SK-N-SH (cell line): ENCODE data around the gene ACVR2B. TPM values are rescaled to one million over a fixed set of nuclear protein-coding genes. Genes with fewer than 3 reads are reported as not detected.

Experiments used
- CTCF ChIA-PET: fragments of 300-600, 350-600 bp; formaldehyde crosslinking; extraction: SDS; loops from one replicate; lab custom pipeline; 2021; lab: Yijun Ruan, JAX
- POLR2A ChIA-PET: fragments of 350-600 bp; sonication (Branson Sonifier 250); formaldehyde crosslinking; extraction: SDS; loops from one replicate; lab custom pipeline; 2020; ENCODE audit warnings: antibody characterized with exemption, inconsistent platforms; lab: Yijun Ruan, JAX
- DNase-seq: peaks from one replicate; pipeline ENCODE4 v3.0.0; 2012
- H2AFZ ChIP-seq: fragments of 200-600 bp; sonication (generic); 2 replicates; pipeline ENCODE4 v1.8.1; 2016; ENCODE audit warnings: antibody characterized with exemption, mild to moderate bottlenecking, low read depth
- H3F3A ChIP-seq: fragments of 200-600 bp; sonication (generic); replicated peaks from 2 replicates; pipeline ENCODE3; 2016; ENCODE audit warnings: antibody characterized with exemption, mild to moderate bottlenecking; ENCODE audit not compliant: insufficient read depth
- H3K27ac ChIP-seq, 2 experiments: fragments of 200-500 bp in 1 of 2; fragments of 200-600 bp in 1 of 2; sonication (Bioruptor generic) in 1 of 2; sonication (generic), shearing (Covaris generic) in 1 of 2; 2 replicates each; pipeline versions ENCODE4 v1.5.1 to v1.6.1; 2014 to 2016; ENCODE audit warnings: low read depth in 2 of 2, inconsistent platforms in 1 of 2, low read length in 1 of 2, mild to moderate bottlenecking in 1 of 2, mixed read lengths in 1 of 2
- H3K27me3 ChIP-seq: fragments of 200-600 bp; sonication (generic), shearing (Covaris generic); 2 replicates; pipeline ENCODE4 v1.6.1; 2016; ENCODE audit warnings: mixed run types; ENCODE audit not compliant: insufficient read depth
- H3K36me3 ChIP-seq, 2 experiments: fragments of 200-500 bp in 1 of 2; fragments of 200-600 bp in 1 of 2; sonication (Bioruptor generic) in 1 of 2; sonication (generic) in 1 of 2; replicated peaks in 1 of 2; 2 replicates each; pipeline versions ENCODE3 to v1.5.1; 2014 to 2016; ENCODE audit warnings: low read length in 1 of 2, mild to moderate bottlenecking in 1 of 2; ENCODE audit not compliant: insufficient read depth in 2 of 2, control insufficient read depth in 1 of 2
- H3K4me1 ChIP-seq, 2 experiments: fragments of 200-500 bp in 1 of 2; fragments of 200-600 bp in 1 of 2; sonication (Bioruptor generic) in 1 of 2; sonication (generic), shearing (Covaris generic) in 1 of 2; 2 replicates each; pipeline versions ENCODE4 v1.5.1 to v1.6.1; 2014 to 2016; ENCODE audit warnings: low read depth in 1 of 2, low read length in 1 of 2, mixed run types in 1 of 2; ENCODE audit not compliant: insufficient read depth in 2 of 2, control insufficient read depth in 1 of 2
- H3K4me2 ChIP-seq: fragments of 200-600 bp; sonication (generic), shearing (Covaris generic); 2 replicates; pipeline ENCODE4 v1.6.1; 2017; ENCODE audit warnings: mixed run types
- H3K4me3 ChIP-seq, 2 experiments: fragments of 200-500 bp in 1 of 2; fragments of 200-600 bp in 1 of 2; sonication (Bioruptor generic) in 1 of 2; sonication (generic), shearing (Covaris generic) in 1 of 2; 2 replicates each; pipeline versions ENCODE4 v1.5.1 to v1.8.1; 2014 to 2016; ENCODE audit warnings: low read depth in 2 of 2, inconsistent platforms in 1 of 2, low read length in 1 of 2, mild to moderate bottlenecking in 1 of 2, mixed read lengths in 1 of 2, moderate library complexity in 1 of 2
- H3K79me2 ChIP-seq: fragments of 200-600 bp; sonication (generic); 2 replicates; pipeline ENCODE4 v1.8.1; 2017; ENCODE audit warnings: mild to moderate bottlenecking; ENCODE audit not compliant: insufficient read depth
- H3K9ac ChIP-seq: fragments of 200-600 bp; sonication (generic); 2 replicates; pipeline ENCODE4 v1.6.1; 2017; ENCODE audit warnings: mixed run types
- H3K9me2 ChIP-seq: fragments of 200-600 bp; sonication (generic); 2 replicates; pipeline ENCODE4 v1.6.1; 2017; ENCODE audit warnings: mixed run types
- H3K9me3 ChIP-seq: fragments of 200-600 bp; sonication (generic); 2 replicates; pipeline ENCODE4 v1.6.1; 2017; ENCODE audit warnings: mixed run types, mild to moderate bottlenecking, moderate library complexity
- H4K20me1 ChIP-seq: fragments of 200-600 bp; sonication (generic); 2 replicates; pipeline ENCODE4 v1.6.1; 2017; ENCODE audit warnings: mild to moderate bottlenecking, mixed run types; ENCODE audit not compliant: insufficient read depth
- CHD2 ChIP-seq: fragments of 150-350 bp; IDR thresholded peaks from 2 replicates; pipeline ENCODE4 v1.6.1; 2018; ENCODE audit warnings: low read length; ENCODE audit not compliant: partially characterized antibody
- ELF1 ChIP-seq: IDR thresholded peaks from 2 replicates; pipeline ENCODE4 v1.4.0; 2012
- EZH2phosphoT487 ChIP-seq: fragments of 200-600 bp; sonication (generic); IDR thresholded peaks from 2 replicates; pipeline ENCODE4 v1.6.1; 2017; ENCODE audit warnings: low read depth, mixed run types, mild to moderate bottlenecking, antibody characterized with exemption, moderate library complexity, borderline replicate concordance
- FOSL2 ChIP-seq: IDR thresholded peaks from 2 replicates; pipeline ENCODE4 v1.4.0; 2012; ENCODE audit warnings: low read depth, mild to moderate bottlenecking, moderate library complexity, borderline replicate concordance
- FOXM1 ChIP-seq: IDR thresholded peaks from 2 replicates; pipeline ENCODE4 v1.4.0; 2012; ENCODE audit warnings: low read depth, mild to moderate bottlenecking
- GABPA ChIP-seq: IDR thresholded peaks from 2 replicates; pipeline ENCODE4 v1.4.0; 2012; ENCODE audit warnings: low read depth, mild to moderate bottlenecking
- GATA2 ChIP-seq: sonication (generic); formaldehyde crosslinking; IDR thresholded peaks from 2 replicates; pipeline ENCODE4 v1.5.0; 2020; ENCODE audit warnings: mild to moderate bottlenecking, missing genetic modification reagents
- IRF3 ChIP-seq: fragments of 150-350 bp; IDR thresholded peaks from 2 replicates; pipeline ENCODE4 v1.6.1; 2016; ENCODE audit warnings: mild to moderate bottlenecking, low read depth, low read length
- JUND ChIP-seq: IDR thresholded peaks from 2 replicates; pipeline ENCODE4 v1.4.0; 2012
- MAX ChIP-seq: IDR thresholded peaks from 2 replicates; pipeline ENCODE4 v1.4.0; 2012; ENCODE audit warnings: low read depth
- MEF2A ChIP-seq: IDR thresholded peaks from 2 replicates; pipeline ENCODE4 v1.4.0; 2012; ENCODE audit warnings: low read depth, borderline replicate concordance
- NRF1 ChIP-seq: IDR thresholded peaks from 2 replicates; pipeline ENCODE4 v1.6.1; 2012; ENCODE audit warnings: low read depth, mild to moderate bottlenecking, low read length
- RCOR1 ChIP-seq: fragments of 150-350 bp; IDR thresholded peaks from 2 replicates; pipeline ENCODE4 v1.6.1; 2017; ENCODE audit warnings: antibody characterized with exemption, low read length
- RFX5 ChIP-seq: IDR thresholded peaks from 2 replicates; pipeline ENCODE4 v1.6.1; 2012; ENCODE audit warnings: mild to moderate bottlenecking, improper control_type of control experiment, low read length
- SIN3A ChIP-seq: IDR thresholded peaks from 2 replicates; pipeline ENCODE4 v1.6.1; 2012; ENCODE audit warnings: low read depth, mild to moderate bottlenecking, low read length, moderate library complexity, borderline replicate concordance
- SMC3 ChIP-seq: IDR thresholded peaks from 2 replicates; pipeline ENCODE4 v1.6.1; 2012; ENCODE audit warnings: low read depth, low read length, improper control_type of control experiment
- TAF1 ChIP-seq: IDR thresholded peaks from 2 replicates; pipeline ENCODE4 v1.6.1; 2012; ENCODE audit warnings: low read depth, mild to moderate bottlenecking, low read length, moderate library complexity, borderline replicate concordance
- TEAD4 ChIP-seq: IDR thresholded peaks from 2 replicates; pipeline ENCODE4 v1.4.0; 2012; ENCODE audit warnings: mild to moderate bottlenecking, borderline replicate concordance; ENCODE audit not compliant: insufficient read depth
- USF1 ChIP-seq: IDR thresholded peaks from 2 replicates; pipeline ENCODE4 v1.4.0; 2012; ENCODE audit warnings: low read depth, borderline replicate concordance
- ZBTB33 ChIP-seq: IDR thresholded peaks from 2 replicates; pipeline ENCODE4 v1.4.0; 2012; ENCODE audit warnings: low read depth, borderline replicate concordance
- WGBS: methylation state at CpG from one replicate; pipeline ENCODE4 v1.1.6; 2017; ENCODE audit warnings: low lambda C conversion rate; 5-methylcytosine and 5-hydroxymethylcytosine counted together
- polyA plus RNA-seq, 3 experiments: library from polyadenylated mRNA; depleted of rRNA; stranded (reverse); fragments of >200 nt; gene quantifications; 2 replicates each; pipeline ENCODE4 v1.2.3, GENCODE V29; 2012

Gene ACVR2B
- polyA plus RNA-seq, 1 of the 3 experiments (the other 2 are of a cell fraction), result 1.4 TPM

DNA sequence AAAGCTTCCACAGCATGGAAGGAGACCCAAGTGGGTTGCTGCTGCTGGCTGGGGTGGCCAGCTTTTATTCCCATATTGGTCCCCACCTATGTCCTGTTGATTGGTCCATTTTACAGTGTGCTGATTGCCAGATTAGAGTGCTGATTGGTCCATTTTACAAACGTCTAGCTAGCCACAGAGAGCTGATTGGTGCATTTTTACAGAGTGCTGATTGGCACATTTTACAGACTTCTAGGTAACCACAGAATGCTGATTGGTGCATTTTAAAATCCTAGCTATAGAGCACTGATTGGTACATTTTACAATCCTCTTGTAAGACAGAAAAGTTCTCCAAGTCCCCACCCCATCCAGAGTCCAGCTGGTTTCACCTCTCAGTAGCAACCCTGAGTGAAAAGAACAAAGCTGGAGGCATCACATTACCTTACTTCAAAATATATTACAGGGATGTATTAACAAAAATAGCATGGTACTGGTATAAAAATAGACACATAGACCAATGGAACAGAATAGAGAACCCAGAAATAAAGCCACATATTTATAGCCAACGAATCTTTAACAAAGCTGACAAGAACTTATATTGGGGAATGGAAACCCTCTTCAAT is 7.5 kb upstream of the ACVR2B start:
- no peak for DNase-seq
- ChIA-PET CTCF (interaction anchor here (2.5 kb wide), 1 partner anchor 34 kb away, joined by 7 read pairs; no protein-coding TSS in a partner anchor), POLR2A (no interaction called here)
- Histone ChIP-seq H3F3A (no peaks in the 10 kb centered on the region), H3K9me2 (no peaks in the 10 kb centered on the region), H3K27me3 (no peaks in the 10 kb centered on the region), H4K20me1 (no peaks in the 10 kb centered on the region), H3K27ac (no peak overlapping the region)
- TF ChIP-seq MAX (no peak), RFX5 (no peak), IRF3 (no peak), SMC3 (no peak), EZH2phosphoT487 (no peak), FOSL2 (no peak), ZBTB33 (no peak), CHD2 (no peak)
- TF ChIP-seq, all 33 proteins: peak for 0
- Histone ChIP-seq H3K79me2 (no peaks in the 10 kb centered on the region), H3K9ac (no peak overlapping the region), H2AFZ (no peak overlapping the region), H3K4me2 (no peak overlapping the region), H3K9me3 (no peaks in the 10 kb centered on the region), H3K4me3 (no peak overlapping the region), H3K36me3 (no peaks in the 10 kb centered on the region), H3K4me1 (no peaks in the 10 kb centered on the region)
- 11% methylated on average over 2 of the region's 2 CpGs for WGBS

GRCh38 chr3:38446812-38447211 is 6.9 kb upstream of the ACVR2B start:
- H3K4me1 ChIP-seq, result no peaks in the 10 kb centered on the region
- DNase-seq, result no peak
- no peaks in the 10 kb centered on the region for H3F3A ChIP-seq
- H3K4me3 ChIP-seq, result no peak overlapping the region
- no peak overlapping the region for H3K27ac ChIP-seq
- H2AFZ ChIP-seq, result no peak overlapping the region
- H4K20me1 ChIP-seq, result no peaks in the 10 kb centered on the region
- H3K9ac ChIP-seq, result no peak overlapping the region
- no peaks in the 10 kb centered on the region for H3K9me3 ChIP-seq
- TF ChIP-seq GABPA, result no peak
- no peak for TF ChIP-seq ELF1
- no peak for TF ChIP-seq TEAD4
- no peak for TF ChIP-seq JUND
- TF ChIP-seq TAF1, result no peak
- TF ChIP-seq NRF1, result no peak
- no peak for TF ChIP-seq USF1
- TF ChIP-seq GATA2 (CRISPR knock-in tag), result no peak
- no peak for TF ChIP-seq RCOR1
- TF ChIP-seq SIN3A, result no peak
- no peak for TF ChIP-seq MEF2A
- no peak for TF ChIP-seq FOXM1
- CTCF ChIA-PET, result interaction anchor here (2.5 kb wide), 1 partner anchor 33 kb away, joined by 7 read pairs; no protein-coding TSS in a partner anchor
- POLR2A ChIA-PET, result no interaction called here
- H3K79me2 ChIP-seq, result no peaks in the 10 kb centered on the region
- no peaks in the 10 kb centered on the region for H3K36me3 ChIP-seq
- no peaks in the 10 kb centered on the region for H3K9me2 ChIP-seq
- H3K27me3 ChIP-seq, result no peaks in the 10 kb centered on the region
- no peak overlapping the region for H3K4me2 ChIP-seq
